Neural progenitor cell (in vitro differentiated cells): Measurements from ENCODE around the gene EIF1B. TPM values are rescaled to one million over a fixed set of nuclear protein-coding genes. Genes with fewer than 3 reads are reported as not detected.

Source experiments
- DNase-seq: peaks from one replicate; pipeline ENCODE4 v3.0.0-alpha.2; 2016; ENCODE audit warnings: low spot score
- H2AFZ ChIP-seq: fragments of 200-600 bp; sonication (generic); replicated peaks from 2 replicates; pipeline ENCODE4 v1.6.1; 2016; ENCODE audit warnings: antibody characterized with exemption
- H3F3A ChIP-seq: fragments of 200-600 bp; sonication (generic); 2 replicates; pipeline ENCODE4 v1.6.1; 2016; ENCODE audit warnings: antibody characterized with exemption, low read depth
- H3K27ac ChIP-seq: fragments of 200-600 bp; sonication (generic); 2 replicates; pipeline ENCODE4 v1.5.1; 2016; ENCODE audit warnings: mild to moderate bottlenecking
- H3K27me3 ChIP-seq: fragments of 200-600 bp; sonication (generic); 2 replicates; pipeline ENCODE4 v1.6.1; 2016; ENCODE audit warnings: mild to moderate bottlenecking, moderate library complexity
- H3K36me3 ChIP-seq: fragments of 200-600 bp; sonication (generic); 2 replicates; pipeline ENCODE4 v1.5.1; 2016
- H3K4me1 ChIP-seq: fragments of 200-600 bp; sonication (generic); 2 replicates; pipeline ENCODE4 v1.6.1; 2016; ENCODE audit warnings: mixed run types
- H3K4me2 ChIP-seq: fragments of 200-600 bp; sonication (generic); 2 replicates; pipeline ENCODE4 v1.6.1; 2016
- H3K4me3 ChIP-seq: fragments of 200-600 bp; sonication (generic); 2 replicates; pipeline ENCODE4 v1.5.1; 2016
- H3K79me2 ChIP-seq: fragments of 200-600 bp; sonication (generic); 2 replicates; pipeline ENCODE4 v1.6.1; 2016; ENCODE audit warnings: low read depth
- H3K9ac ChIP-seq: fragments of 200-600 bp; sonication (generic); 2 replicates; pipeline ENCODE4 v1.6.1; 2016
- H3K9me3 ChIP-seq: fragments of 200-600 bp; sonication (generic); 2 replicates; pipeline ENCODE4 v1.5.1; 2016; ENCODE audit warnings: low read depth
- H4K20me1 ChIP-seq: fragments of 200-600 bp; sonication (generic); 2 replicates; pipeline ENCODE4 v1.6.1; 2016; ENCODE audit warnings: low read depth
- H3K27ac Mint-ChIP-seq: 3 replicates; pipeline ENCODE4 v1.8.0; 2021; ENCODE audit warnings: mixed read lengths
- H3K27me3 Mint-ChIP-seq: 2 replicates; pipeline ENCODE4 v1.8.0; 2022; ENCODE audit warnings: low read depth, mild to moderate bottlenecking, inconsistent platforms, moderate library complexity, mixed read lengths; ENCODE audit not compliant: insufficient read depth
- H3K36me3 Mint-ChIP-seq: 3 replicates; pipeline ENCODE4 v1.8.0; 2021; ENCODE audit warnings: mixed read lengths
- H3K4me1 Mint-ChIP-seq: 3 replicates; pipeline ENCODE4 v1.8.0; 2021; ENCODE audit warnings: mixed read lengths
- H3K4me3 Mint-ChIP-seq: 3 replicates; pipeline ENCODE4 v1.8.0; 2021; ENCODE audit warnings: mild to moderate bottlenecking, moderate library complexity, mixed read lengths
- H3K9me3 Mint-ChIP-seq: 3 replicates; pipeline ENCODE4 v1.8.0; 2020; ENCODE audit warnings: mixed read lengths
- EZH2 ChIP-seq: fragments of 200-600 bp; sonication (generic); IDR thresholded peaks from 2 replicates; pipeline ENCODE4 v1.6.1; 2017; ENCODE audit warnings: antibody characterized with exemption, mild to moderate bottlenecking, moderate library complexity
- EZH2phosphoT487 ChIP-seq: fragments of 200-600 bp; sonication (generic); IDR thresholded peaks from 2 replicates; pipeline ENCODE4 v1.6.1; 2017; ENCODE audit warnings: antibody characterized with exemption
- total RNA-seq: library from RNA; depleted of rRNA; stranded (reverse); fragments of >200 nt; gene quantifications from 2 replicates; pipeline ENCODE4 v1.2.3, GENCODE V29; 2015; ENCODE audit warnings: low replicate concordance
- TF ChIP-seq, protein P1 (sequence below): fragments of 200-600 bp; sonication (generic); IDR thresholded peaks from 2 replicates; pipeline ENCODE4 v1.5.1; 2017; ENCODE audit warnings: antibody characterized with exemption, mild to moderate bottlenecking

EIF1B gene
- total RNA-seq, 1 donor from 2014 or later, result 45.3 TPM

DNA sequence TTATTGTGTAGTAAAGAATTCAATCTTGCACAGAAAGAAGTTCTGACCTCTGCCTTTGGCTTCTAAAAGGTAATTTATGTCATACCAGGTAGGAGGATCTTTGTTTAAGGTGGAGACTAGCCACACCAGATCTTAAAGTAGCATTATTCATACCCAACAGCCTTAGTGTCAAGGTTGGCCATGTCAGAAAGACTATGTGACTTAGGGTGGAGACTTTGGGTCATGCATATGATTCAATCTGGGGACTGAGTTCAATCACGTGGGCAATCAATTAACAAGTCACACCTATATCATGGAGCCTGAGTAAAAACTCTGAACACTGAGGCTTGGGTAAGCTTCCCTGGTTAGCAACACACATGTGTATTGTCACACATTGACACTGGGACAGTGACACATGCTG, 48.9 kb downstream of the EIF1B start:
- Mint-ChIP-seq H3K4me3 (no peak overlapping the region), H3K27me3 (peaks cover 4% of the 10 kb centered on the region), H3K36me3 (no peaks in the 10 kb centered on the region), H3K4me1 (no peaks in the 10 kb centered on the region), H3K9me3 (no peaks in the 10 kb centered on the region), H3K27ac (no peak overlapping the region)
- Histone ChIP-seq H3K9me3 (no peaks in the 10 kb centered on the region), H3K4me1 (no peaks in the 10 kb centered on the region), H4K20me1 (no peaks in the 10 kb centered on the region), H3K79me2 (no peaks in the 10 kb centered on the region), H3F3A (no peaks in the 10 kb centered on the region), H3K36me3 (no peaks in the 10 kb centered on the region), H3K9ac (no peak overlapping the region), H3K4me3 (no peak overlapping the region), H3K4me2 (no peak overlapping the region), H2AFZ (no peak overlapping the region), H3K27ac (no peak overlapping the region), H3K27me3 (no peaks in the 10 kb centered on the region)
- DNase-seq, result no peak
- no peak for TF ChIP-seq EZH2phosphoT487
- TF ChIP-seq, protein P1, sequence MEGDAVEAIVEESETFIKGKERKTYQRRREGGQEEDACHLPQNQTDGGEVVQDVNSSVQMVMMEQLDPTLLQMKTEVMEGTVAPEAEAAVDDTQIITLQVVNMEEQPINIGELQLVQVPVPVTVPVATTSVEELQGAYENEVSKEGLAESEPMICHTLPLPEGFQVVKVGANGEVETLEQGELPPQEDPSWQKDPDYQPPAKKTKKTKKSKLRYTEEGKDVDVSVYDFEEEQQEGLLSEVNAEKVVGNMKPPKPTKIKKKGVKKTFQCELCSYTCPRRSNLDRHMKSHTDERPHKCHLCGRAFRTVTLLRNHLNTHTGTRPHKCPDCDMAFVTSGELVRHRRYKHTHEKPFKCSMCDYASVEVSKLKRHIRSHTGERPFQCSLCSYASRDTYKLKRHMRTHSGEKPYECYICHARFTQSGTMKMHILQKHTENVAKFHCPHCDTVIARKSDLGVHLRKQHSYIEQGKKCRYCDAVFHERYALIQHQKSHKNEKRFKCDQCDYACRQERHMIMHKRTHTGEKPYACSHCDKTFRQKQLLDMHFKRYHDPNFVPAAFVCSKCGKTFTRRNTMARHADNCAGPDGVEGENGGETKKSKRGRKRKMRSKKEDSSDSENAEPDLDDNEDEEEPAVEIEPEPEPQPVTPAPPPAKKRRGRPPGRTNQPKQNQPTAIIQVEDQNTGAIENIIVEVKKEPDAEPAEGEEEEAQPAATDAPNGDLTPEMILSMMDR, result no peak
- TF ChIP-seq EZH2, result no peak

Other genes with a start within 250 kb of the EIF1B start
- gene ENTPD3, start 77.5 kb downstream of the EIF1B start, total RNA-seq, result not detected in 2 replicates
- gene RPL14, start 147.6 kb downstream of the EIF1B start, total RNA-seq, result 467 and 948 TPM in 2 replicates
- 7.6 and 11.4 TPM in 2 replicates for gene ZNF619, start 167.4 kb downstream of the EIF1B start, total RNA-seq
- gene ZNF620, start 196.3 kb downstream of the EIF1B start, total RNA-seq, result 23.6 and 26.9 TPM in 2 replicates
- 14.3 and 24.8 TPM in 2 replicates for gene ZNF621, start 215.3 kb downstream of the EIF1B start, total RNA-seq